OCI-LY3 (cell line): ENCODE results near the gene UNC13A.

Source experiments
- CTCF ChIP-seq: fragments of 200-600, 300-600 bp; sonication (generic); IDR thresholded peaks from 2 replicates; pipeline ENCODE4 v1.5.1; 2014; ENCODE audit warnings: antibody characterized with exemption, low read length, low read depth
- EZH2phosphoT487 ChIP-seq: fragments of 200-600 bp; shearing (Covaris generic); IDR thresholded peaks from 2 replicates; pipeline ENCODE4 v1.6.1; 2018; ENCODE audit warnings: antibody characterized with exemption, mixed run types, low read depth

- no peak for TF ChIP-seq CTCF
- TF ChIP-seq EZH2phosphoT487 = no peak
Observed at GRCh38 chr19:17641181-17641580, 47.0 kb downstream of the UNC13A start.
